MM.1S (cell line): ENCODE results near the gene MRTFA.

Experiments
- CTCF ChIP-seq: fragments of 300-600 bp; sonication (generic); IDR thresholded peaks from 2 replicates; pipeline ENCODE4 v1.5.1; 2016; ENCODE audit warnings: antibody characterized with exemption, low read length, mixed read lengths
- EZH2 ChIP-seq: fragments of 300-600 bp; sonication (generic); optimal IDR thresholded peaks from 2 replicates; pipeline ENCODE3; 2017; ENCODE audit warnings: low read depth, mild to moderate bottlenecking, antibody characterized with exemption, low read length, mixed read lengths
- EZH2phosphoT487 ChIP-seq: fragments of 300-600 bp; sonication (generic); IDR thresholded peaks from 2 replicates; pipeline ENCODE4 v1.6.1; 2018; ENCODE audit warnings: antibody characterized with exemption, low read length

DNA sequence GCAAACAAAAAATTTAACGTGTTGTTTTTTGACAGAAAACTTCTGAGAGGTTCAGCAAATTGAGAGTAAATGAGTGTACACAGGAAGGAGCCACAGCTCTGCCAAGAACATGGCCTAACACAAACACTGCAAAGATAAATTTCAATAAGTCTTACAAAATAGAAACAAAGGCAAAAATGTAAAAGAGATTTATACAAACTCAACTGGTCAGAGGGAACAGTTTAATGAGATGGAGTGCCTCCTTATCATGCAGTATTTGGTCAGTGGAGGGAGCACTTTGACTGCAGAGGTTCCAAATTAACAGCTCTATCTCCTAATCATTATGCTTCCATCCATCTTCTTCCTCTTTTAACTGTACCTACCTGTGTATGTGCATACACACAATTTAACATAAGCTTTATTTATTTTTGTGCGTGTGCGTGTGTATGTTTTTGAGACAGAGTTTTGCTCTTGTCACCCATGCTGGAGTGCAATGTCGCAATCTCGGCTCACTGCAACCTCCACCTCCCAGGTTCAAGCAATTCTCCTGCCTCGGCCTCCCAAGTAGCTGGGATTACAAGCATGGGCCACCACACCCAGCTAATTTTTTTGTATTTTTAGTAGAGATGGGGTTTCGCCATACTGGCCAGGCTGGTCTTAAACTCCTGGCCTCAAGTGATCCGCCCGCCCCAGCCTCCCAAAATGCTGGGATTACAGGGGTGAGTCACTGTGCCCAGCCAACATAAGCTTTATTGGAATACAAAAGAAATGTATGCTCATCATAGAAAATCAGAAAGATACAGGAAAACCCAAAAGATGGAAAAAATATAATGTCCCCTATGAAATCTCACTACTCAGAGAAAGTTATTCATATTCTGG, 111.9 kb downstream of the MRTFA start:
- TF ChIP-seq CTCF (no peak), EZH2 (no peak), EZH2phosphoT487 (no peak)
